ENCODE results near the gene CST7.

- no peak for TF ChIP-seq POLR2A (IDR thresholded peaks at IDR 0.05)
- TF ChIP-seq CTCF (IDR thresholded peaks at IDR 0.05) = no peak
Measured at GRCh38 chr20:24962510-24962909, 13.4 kb downstream of the CST7 start.

All from testis (tissue), 2 donors.